ENCODE measurements around the gene NR4A1.
"Not testable (repeated sequence)": the region's sequence is repeated elsewhere in the genome, so short reads cannot be mapped to it uniquely, and the experiment has no call there.

NR4A1 gene

DNA sequence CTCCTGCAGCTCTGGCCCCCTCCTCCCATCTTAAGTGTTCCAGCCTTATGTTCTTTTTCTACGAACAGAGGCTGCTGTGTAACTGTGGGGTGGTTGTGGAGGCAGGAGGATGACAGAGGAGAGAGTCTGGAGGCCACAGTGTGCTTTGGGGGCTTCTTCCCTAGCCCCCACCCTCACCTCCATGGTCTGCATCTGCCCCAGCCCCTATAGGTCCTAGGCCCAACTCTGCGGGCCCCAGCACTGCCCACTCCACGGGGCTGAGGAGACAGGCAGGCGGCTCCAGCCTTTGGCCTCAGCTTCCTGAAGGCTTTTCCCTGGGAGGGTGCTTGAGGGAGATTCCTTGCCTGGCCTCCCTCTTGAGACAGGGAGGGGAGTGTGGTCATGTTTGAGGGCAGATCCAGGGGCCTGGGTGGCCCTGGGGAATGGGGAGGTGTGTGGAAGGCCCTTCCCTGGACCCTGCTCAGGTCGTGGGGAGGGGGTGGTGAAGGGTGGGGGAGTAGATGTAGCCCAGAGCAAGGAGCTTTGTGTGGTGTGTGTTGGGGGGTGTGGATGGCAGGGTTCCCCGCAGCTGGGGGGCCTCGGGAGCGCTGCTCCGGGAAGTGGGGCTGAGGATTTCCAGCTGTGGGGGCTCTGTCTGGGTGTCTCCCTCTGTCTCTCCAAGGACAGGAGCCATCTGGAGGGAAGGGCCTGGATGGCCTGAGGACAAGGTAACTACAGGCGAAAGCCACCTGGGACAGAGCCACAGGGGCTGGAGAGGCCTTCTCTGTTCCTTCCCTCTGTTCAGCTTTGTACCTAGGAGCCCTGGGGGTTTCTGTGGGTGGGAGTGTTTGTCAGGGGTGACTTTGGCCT is 29.4 kb downstream of the NR4A1 start:
- FAIRE-seq, result no peak

DNA sequence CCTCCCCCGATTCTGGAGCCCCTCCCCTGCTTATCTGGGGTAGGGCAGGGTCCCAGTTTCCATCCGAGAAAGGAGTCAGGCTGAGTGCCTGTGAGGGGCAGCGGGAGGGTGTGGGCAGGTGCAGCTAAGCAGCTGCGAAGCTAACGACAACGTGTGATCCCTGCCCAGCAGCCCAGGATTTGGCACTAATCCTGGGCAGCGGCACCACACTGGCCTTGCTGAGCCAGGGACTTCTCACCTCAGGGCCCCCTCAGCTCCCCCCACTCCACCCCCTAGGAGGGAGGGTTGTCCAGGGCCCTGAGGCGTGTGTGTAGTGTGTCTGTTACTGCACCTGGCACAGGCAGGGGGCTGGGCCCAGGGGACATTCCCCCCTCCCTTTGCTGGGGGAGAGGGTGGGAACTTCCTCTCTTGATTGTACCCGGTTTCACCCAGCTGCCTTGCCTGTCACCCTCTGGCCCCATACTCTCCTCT is 30.1 kb downstream of the NR4A1 start:
- FAIRE-seq, result no peak

DNA sequence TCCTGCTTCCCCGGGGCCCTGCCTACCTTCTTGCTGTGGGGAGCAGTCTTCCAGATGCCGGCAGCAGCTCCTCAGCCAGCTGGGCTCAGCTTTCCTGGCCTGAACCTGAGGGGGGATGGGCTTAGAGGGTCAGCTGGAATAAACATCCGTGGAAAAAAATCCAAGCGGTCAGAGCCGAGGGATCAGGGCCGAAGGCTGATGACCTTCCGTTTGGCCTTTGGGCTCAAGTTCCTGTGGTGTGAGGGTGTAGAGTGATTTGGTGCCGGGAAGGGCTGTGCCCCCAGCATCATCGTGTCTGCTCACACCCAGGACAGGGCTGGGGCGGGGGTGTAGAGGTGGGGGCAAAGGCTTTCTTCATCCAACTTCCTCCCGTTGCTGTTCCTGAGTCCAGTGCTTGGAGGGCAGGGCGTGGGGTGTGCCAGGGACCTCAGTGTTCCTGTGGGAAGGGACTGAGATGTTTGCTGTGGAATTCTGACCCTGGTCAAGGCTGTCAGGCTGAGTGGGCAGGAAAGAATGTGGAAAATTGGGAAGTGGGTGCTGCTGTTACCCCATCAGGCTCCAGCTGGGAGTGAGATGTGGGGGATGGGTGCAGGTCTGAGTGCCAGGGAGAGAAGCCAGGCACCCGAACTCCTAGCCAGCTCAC is 30.9 kb downstream of the NR4A1 start:
- FAIRE-seq, result no peak

DNA sequence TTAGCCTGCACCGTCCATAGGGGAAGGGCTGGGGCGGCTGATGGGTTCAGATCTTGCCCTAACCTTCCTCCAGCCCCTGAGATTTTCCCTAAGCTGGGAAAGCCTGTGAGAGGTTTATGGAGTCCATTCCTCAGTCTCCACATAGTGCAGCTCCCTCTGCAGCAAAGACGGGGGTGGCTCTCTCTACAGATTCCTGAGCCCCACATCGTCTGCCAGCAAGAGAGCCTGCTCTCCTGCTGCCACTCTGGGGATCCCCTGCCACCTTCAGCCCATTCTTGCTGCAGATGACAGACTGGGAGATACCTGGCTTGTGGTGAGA is 31.4 kb downstream of the NR4A1 start:
- FAIRE-seq, result no peak

DNA sequence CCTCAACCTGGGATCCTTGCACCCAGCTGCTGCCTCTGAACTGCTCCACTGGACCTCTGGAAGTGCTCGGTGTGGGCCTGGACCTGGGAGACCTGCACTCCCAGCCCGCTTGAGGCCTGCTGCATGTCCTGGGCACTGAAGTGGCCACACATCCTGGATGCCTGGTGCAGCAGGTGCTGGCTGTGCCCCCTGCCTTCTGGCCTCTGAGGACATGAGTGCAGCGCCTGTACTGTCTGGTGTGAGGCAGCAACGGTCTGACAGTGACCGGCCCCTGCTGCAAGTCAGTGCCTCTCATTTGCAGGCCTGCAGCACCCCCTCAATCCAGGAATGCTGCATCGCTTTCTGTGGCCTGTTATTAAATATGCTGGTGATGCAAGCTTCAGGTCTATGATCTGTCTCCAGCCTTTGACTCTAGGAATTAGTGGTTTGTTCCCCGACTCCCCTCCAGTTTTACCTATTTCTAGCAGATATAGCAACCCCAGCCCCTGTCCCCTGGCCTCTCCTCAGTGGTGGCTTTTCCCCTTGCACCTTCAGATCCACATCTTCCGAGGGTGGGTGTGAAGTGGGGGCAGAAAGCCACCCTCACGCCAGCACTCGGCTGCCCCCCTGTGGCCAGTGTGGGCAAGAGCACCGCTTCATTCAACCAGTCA is 31.9 kb downstream of the NR4A1 start:
- FAIRE-seq, result no peak

GRCh38 chr12:52083638-52083996 is 32.4 kb downstream of the NR4A1 start:
- no peak for FAIRE-seq

GRCh38 chr12:52084491-52085231 is 33.4 kb downstream of the NR4A1 start:
- no peak for FAIRE-seq

- FAIRE-seq, result no peak
Observed at GRCh38 chr12:52085682-52086180, 34.5 kb downstream of the NR4A1 start.

DNA sequence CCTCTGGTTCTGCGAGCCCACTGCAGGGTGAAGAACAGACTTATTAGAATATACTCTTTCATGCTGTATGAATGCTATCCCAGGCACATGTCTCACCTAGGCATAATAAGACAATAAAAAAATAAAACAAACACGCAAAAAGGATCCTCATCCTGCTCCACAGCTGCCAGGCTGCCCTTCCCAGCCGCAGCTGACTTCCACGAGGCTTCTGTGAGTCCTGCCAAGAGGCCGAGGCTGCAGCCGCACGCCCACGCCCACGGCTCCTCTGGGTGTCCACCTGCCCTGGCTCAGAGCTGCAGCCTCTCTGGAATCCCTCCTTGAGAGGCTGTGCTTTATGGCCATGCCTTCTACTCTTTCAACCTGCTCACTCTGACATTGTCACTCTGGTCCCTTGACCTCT is 35.1 kb downstream of the NR4A1 start:
- FAIRE-seq, result no peak

- FAIRE-seq, result no peak
Observed at GRCh38 chr12:52086944-52087835, 35.9 kb downstream of the NR4A1 start.

- no peak for FAIRE-seq
Observed at GRCh38 chr12:52087961-52088820, 36.9 kb downstream of the NR4A1 start.

DNA sequence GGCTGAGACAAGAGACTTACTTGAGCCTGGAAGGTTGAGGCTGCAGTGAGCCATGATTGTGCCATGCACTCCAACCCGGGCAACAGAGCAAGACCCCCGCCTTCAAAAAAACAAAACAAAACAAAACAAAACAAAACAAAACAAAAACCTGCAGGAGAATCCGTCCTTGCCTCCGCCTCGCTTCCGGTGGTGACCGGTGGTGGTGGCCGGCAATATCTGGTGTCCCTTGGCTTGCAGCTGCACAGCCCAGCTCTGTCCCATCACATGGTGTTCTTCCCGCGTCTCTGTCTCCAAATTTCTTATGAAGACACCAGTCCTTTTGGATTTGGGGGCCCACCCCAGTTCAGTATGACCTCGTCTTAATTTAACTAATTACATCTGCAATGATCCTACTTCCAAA is 38.2 kb downstream of the NR4A1 start:
- no peak for FAIRE-seq

- FAIRE-seq, result no peak
Observed at GRCh38 chr12:52090291-52090690, 39.0 kb downstream of the NR4A1 start.

DNA sequence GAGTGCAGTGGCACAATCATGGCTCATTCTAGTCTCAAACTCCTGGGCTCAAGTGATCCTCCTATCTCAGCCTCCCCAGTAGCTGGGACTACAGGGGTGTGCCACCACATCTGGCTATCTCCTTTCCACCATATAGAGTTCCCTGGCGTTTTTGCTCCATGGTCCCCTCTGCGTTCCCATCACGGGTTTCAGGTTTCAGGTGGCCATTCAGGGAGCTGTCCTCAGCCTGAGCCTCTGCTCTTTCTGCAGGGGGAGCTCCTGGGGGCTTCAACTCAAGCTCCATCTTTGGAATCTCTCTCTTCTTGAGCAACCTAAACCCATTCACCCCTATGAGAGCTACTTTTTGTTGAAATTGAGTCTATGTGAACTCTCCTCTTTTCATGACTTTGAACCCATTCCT is 39.8 kb downstream of the NR4A1 start:
- no peak for FAIRE-seq

- FAIRE-seq, result no peak
Observed at GRCh38 chr12:52091869-52092268, 40.6 kb downstream of the NR4A1 start.

GRCh38 chr12:52093346-52093745 is 42.1 kb downstream of the NR4A1 start:
- no peak for FAIRE-seq

DNA sequence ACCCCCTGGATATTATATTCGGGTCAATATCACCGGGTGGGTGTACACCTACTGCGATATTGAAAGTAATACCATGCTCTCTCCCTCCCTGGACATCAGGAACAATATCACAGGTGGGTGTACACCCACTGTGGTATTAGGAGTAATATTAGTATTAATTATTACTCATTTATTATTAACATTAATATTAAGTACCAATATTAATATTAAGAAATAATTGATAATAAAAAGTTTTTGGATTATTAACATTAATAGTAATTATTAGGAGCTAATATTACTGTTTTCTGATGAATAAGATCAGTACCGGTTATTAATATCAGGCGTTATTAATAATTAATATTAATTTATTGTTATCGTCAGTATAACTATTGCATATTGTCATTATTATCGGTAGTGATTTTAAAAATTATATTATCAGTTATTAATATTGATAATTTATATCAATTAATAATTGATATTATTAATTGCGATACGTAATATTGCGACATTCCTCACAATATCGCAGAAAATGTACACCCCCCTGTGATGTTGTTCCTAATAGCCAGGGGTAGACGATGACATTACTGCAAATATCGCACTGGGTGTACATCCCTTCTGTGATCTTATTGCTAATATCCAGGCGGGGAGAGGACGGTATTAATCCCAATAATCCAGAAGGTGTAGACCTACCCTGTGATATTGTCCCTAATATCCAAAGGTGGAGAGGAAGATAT is 45.2 kb downstream of the NR4A1 start:
- peak; percentile 78 for FAIRE-seq

- FAIRE-seq, result no peak
Observed at GRCh38 chr12:52097045-52097666, 45.9 kb downstream of the NR4A1 start.

GRCh38 chr12:52104431-52105089 is 53.3 kb downstream of the NR4A1 start:
- FAIRE-seq, result not testable (repeated sequence)
